ENCODE results near the gene UTP11. TPM values are rescaled to one million over a fixed set of nuclear protein-coding genes. Genes with fewer than 3 reads are reported as not detected.

Gene UTP11
- total and polyA plus RNA-seq, 2 donors (not counting 3 experiments of a cell fraction or from before 2014, with no cell fraction given) = 20.1 to 54.1 TPM

DNA sequence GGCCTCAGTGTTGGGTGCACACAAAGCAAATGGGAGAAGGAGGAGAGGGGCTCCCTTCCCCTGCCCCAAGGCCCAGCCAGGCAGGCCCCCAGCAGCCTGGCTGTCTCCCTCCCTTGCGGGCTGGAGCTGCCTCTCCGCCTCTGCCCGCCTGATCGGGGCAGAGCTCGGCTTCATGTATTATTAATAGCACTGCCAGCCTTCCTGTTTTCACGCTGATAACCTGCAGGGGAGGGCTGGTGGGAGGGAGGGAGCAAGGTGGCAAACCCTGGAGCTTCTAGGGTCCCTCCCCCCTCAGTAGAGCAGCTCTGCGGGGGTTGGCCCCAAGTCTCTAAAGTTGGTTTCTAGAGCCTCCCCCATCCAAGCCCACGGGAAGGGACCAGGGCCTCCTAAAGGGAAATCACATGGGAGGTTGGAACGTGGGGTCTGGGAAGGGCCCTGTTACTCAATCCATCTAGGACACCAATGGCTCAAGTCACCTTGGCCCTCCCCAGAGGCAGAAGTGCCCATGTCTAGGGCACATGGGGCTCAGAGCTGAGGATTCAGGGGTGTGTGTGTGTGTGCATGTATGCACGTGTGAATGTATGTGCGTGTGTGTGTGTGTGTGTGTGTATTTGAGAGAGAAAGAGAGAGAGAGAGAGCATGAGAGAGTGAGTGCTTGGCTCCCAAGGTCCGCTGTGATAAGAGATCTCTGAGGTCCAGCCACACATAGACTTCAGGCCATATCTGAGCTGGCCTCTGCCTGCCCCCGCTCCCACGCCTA is 55.9 kb downstream of the UTP11 start:
- Histone ChIP-seq H3K4me1 (ENCODE audit: control insufficient read depth, extremely low read depth, insufficient read depth, low read length) (no peaks in the 10 kb centered on the region), H2AFZ (ENCODE audit: low read depth, low read length) (no peak overlapping the region), H3K9ac (replicated peaks; ENCODE audit: extremely low read depth, insufficient read depth, low read length) (no peak overlapping the region), H3K9me3 (replicated peaks; ENCODE audit: control insufficient read depth, insufficient read depth, low read length) (no peaks in the 10 kb centered on the region), H3K9me1 (replicated peaks; ENCODE audit: control insufficient read depth, extremely low read depth, insufficient read depth, low read length) (no peaks in the 10 kb centered on the region), H3K79me2 (ENCODE audit: control insufficient read depth, insufficient read depth, low read length) (no peaks in the 10 kb centered on the region), H3K4me3 (replicated peaks in 1 of 3; ENCODE audit: insufficient read depth in 1 of 3, low read depth in 1 of 3, low read length in 3 of 3) (no peak overlapping the region), H3K27ac (ENCODE audit: insufficient read depth, low read depth, low read length) (no peak overlapping the region), H3K27me3 (ENCODE audit: control insufficient read depth in 2 of 2, insufficient read depth in 2 of 2, low read length in 2 of 2) (peaks cover 7 to 8% of the 10 kb centered on the region in 2 experiments), H3K36me3 (ENCODE audit: control insufficient read depth in 2 of 2, extremely low read depth in 1 of 2, insufficient read depth in 2 of 2, low read length in 2 of 2) (no peaks in the 10 kb centered on the region), H3K4me2 (ENCODE audit: insufficient read depth, low read length) (no peak overlapping the region), H4K20me1 (replicated peaks; ENCODE audit: control insufficient read depth, extremely low read depth, insufficient read depth, low read length) (no peaks in the 10 kb centered on the region)
- dilution Hi-C loops (cut with MboI; ENCODE audit: extremely low pct_ligation_motif_present, low sequenced_read_pairs) (no loop called here), intact Hi-C loops (cut with micrococcal nuclease) (no loop called here)
- CTCF ChIA-PET = interaction anchor here (1.4 kb wide), 1 partner anchor 11 kb away, joined by 4 read pairs; no protein-coding TSS in a partner anchor
- FAIRE-seq = no peak
- DNase-seq (ENCODE audit: low read depth, low spot score) = no peak
- POLR2A ChIA-PET = no interaction called here
- TF ChIP-seq POLR2AphosphoS5 (IDR thresholded peaks at IDR 0.05; ENCODE audit: insufficient read depth, low read depth, low read length) = no peak
- no peak for TF ChIP-seq GATA2 (IDR thresholded peaks at IDR 0.05; ENCODE audit: insufficient read depth, insufficient read length, low read depth, low read length)
- no peak for TF ChIP-seq POLR2A (IDR thresholded peaks at IDR 0.05; ENCODE audit: low read depth, low read length)
- TF ChIP-seq EZH2 (IDR thresholded peaks at IDR 0.05; ENCODE audit: borderline replicate concordance, low read depth, low read length, severe bottlenecking) = no peak
- TF ChIP-seq JUN (IDR thresholded peaks at IDR 0.05; ENCODE audit: borderline replicate concordance, insufficient read depth, insufficient read length, low read depth) = no peak
- no peak for TF ChIP-seq MAX (IDR thresholded peaks at IDR 0.05; ENCODE audit: insufficient read depth, insufficient read length)
- no peak for TF ChIP-seq MYC (IDR thresholded peaks at IDR 0.05; ENCODE audit: low read depth, low read length)
- TF ChIP-seq, protein P1, sequence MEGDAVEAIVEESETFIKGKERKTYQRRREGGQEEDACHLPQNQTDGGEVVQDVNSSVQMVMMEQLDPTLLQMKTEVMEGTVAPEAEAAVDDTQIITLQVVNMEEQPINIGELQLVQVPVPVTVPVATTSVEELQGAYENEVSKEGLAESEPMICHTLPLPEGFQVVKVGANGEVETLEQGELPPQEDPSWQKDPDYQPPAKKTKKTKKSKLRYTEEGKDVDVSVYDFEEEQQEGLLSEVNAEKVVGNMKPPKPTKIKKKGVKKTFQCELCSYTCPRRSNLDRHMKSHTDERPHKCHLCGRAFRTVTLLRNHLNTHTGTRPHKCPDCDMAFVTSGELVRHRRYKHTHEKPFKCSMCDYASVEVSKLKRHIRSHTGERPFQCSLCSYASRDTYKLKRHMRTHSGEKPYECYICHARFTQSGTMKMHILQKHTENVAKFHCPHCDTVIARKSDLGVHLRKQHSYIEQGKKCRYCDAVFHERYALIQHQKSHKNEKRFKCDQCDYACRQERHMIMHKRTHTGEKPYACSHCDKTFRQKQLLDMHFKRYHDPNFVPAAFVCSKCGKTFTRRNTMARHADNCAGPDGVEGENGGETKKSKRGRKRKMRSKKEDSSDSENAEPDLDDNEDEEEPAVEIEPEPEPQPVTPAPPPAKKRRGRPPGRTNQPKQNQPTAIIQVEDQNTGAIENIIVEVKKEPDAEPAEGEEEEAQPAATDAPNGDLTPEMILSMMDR (IDR thresholded peaks at IDR 0.05; ENCODE audit: extremely low read depth in 1 of 2, insufficient read depth in 1 of 2, low read depth in 1 of 2, low read length in 2 of 2) = no peak
- no peak for TF ChIP-seq FOS (IDR thresholded peaks at IDR 0.05; ENCODE audit: borderline replicate concordance, insufficient read depth, low read length)
- BruUV-seq (replicated peaks) = no TSS peak
